HG03066 (cell line): ENCODE data around the gene METAP2.

ENCODE experiments used
- ATAC-seq: cut with Tn5 transposase; IDR thresholded peaks from one replicate; pipeline ENCODE4 v1.9.1; 2021; ENCODE audit warnings: low read depth; ENCODE audit not compliant: unreplicated experiment

METAP2 gene

GRCh38 chr12:95506707-95507523 is 33.0 kb downstream of the METAP2 start:
- no peak for ATAC-seq

DNA sequence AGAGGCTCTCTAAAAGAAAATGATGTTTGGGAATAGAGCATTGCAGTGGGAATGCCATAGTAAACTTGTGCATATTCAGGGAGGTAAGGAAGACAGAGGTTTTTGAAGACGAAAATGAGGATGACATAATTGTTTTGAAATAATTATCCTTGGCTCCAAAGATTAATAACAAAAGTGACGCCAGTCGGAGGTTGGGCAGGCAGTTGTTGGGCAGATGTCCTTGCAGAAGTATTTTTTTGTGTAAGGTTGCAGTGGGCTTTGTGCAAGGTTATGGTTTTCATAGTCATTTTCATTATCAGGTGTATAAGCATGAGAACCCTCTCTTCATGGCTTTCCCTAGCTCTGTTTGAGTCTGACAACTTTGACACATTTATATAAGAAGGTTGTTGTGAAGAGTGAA is 35.3 kb downstream of the METAP2 start:
- ATAC-seq = no peak

DNA sequence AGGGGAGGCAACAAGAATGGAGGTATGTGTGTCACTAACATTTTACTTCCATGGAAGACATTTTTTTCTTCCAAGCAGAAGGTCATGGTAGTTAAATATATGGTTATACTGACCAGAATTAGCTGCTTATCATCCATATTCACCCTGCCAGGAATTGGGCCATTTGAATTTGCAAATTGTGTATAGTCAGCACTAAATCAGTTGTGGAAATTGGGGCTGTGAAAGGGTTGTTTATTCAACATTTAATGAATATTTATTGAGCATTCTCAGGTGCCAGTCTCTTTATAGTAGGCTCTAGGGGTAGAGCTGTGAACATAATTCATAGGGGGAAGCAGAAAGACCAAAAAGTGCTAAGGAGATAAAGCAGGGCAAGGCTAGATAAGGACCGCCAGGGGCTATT is 38.0 kb downstream of the METAP2 start:
- no peak for ATAC-seq

GRCh38 chr12:95513599-95513998 is 39.6 kb downstream of the METAP2 start:
- ATAC-seq = no peak

DNA sequence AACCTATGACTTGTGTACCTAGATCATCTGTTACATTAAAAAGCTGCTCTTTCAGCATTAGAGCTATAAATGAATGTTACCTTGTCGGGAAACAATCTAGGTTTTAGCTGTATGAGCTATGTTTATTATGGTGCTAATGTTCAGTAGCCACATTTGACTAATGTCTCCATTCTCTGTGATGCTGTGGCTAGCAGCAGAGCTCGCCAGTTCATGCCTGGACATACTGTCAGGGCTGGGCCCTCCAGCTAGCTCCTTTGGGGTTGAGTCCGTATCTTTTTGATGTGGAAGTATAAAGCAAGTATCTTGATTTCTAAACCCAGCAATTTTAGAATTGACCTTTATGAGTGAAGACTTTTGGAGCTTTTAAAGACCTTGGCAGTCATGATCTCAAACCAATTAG is 41.2 kb downstream of the METAP2 start:
- ATAC-seq = no peak

DNA sequence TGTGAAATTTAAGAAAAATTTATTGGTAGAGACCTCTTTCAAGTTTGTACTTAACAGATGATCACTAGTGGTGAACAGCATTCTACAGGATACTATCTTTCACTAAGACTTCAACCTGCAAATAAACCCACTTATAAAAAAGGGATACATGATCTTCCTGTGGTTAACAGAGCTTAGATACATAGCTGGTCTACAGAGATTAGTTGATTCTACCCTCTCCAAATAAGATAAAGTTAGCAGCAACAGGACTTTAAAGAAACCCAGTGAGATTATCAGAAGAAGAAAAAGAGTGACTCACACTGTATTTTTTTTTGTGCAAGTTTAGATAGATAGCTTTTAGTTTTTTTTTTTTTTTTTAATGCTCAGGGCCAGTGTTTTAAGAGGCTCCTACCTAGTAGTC is 42.8 kb downstream of the METAP2 start:
- ATAC-seq = no peak

DNA sequence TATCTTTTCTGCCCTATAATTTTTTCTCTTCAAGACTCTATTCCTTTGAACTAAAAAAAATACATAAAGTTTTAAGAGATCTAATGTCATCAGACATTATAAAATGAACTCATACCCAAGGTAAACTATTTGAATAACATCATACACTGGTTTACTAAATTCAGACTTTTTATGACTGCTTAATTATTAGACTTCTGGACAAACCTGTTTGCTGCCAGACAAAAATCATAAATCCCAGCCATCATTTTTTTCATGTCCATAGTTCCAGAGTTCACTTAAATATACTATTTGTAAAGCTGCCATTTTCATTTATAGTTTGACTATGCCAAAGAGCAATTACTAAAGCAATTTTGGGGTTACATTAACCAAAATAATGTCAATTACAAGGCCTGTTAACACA is 43.3 kb downstream of the METAP2 start:
- ATAC-seq = no peak

- no peak for ATAC-seq
Observed at GRCh38 chr12:95518944-95519343, 45.0 kb downstream of the METAP2 start.

- ATAC-seq = no peak
Observed at GRCh38 chr12:95520816-95521215, 46.9 kb downstream of the METAP2 start.

GRCh38 chr12:95522692-95523091 is 48.7 kb downstream of the METAP2 start:
- no peak for ATAC-seq

DNA sequence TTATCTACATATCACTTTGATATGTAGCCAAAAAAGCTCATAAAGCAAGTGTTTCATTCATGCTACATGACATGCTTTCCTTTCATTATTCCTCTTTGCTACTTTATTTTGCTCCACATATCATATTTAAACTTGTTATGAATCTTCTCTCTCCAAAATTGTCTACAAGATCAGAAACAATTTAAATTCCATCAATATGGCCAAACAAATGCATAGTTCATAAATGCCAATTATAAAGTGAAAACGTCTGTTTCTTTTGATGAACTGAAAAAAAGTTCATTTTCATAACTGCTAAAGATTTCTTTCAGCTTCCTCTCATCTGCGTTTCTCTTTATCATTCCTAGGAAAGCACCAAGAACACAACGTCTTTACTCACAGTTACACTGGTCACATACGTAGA is 54.5 kb downstream of the METAP2 start:
- no peak for ATAC-seq

DNA sequence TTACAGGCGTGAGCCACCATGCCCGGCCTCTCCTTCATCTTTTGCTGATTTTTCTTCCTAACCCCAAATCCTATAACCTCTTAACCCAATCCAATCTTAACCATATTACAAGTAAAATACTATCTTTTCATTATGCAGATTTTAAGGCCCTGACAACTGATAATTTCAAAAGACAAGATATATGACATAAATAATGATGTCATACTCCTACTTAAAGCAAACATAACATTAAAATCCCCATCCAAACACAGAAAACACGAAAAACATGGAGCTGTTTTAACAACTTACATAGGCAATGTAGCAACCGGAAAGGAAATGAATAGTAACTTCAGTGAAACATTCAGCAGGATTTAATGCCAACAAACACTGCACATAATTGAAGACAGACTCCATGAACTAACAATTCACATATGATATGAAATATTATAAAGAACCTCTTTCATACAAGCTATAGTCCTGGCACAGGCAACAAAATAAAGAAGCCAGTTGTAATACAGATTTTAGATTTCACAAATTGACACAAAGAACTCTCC is 55.8 kb downstream of the METAP2 start:
- ATAC-seq = no peak

DNA sequence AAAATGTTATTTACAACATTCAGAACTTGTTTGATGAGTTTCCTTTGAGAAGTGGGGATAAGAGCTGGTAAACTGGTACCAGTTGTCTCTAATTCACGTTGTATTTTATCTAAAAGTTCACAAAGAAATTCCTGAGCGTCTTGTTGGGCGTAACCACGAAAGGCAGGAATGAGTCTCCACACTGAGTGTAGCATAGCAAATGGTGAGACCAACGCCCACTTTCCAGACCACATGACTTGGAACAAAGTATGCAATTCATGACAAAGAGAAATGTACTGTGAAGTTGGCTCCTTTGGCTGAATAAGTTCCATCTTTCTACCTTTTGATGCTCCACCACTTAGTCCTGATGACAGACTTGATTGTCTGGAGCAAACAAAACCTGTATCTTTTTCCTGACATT is 58.9 kb downstream of the METAP2 start:
- ATAC-seq = no peak

GRCh38 chr12:95533985-95534384 is 60.0 kb downstream of the METAP2 start:
- ATAC-seq = no peak

- ATAC-seq = no peak
Observed at GRCh38 chr12:95538006-95538405, 64.1 kb downstream of the METAP2 start.

DNA sequence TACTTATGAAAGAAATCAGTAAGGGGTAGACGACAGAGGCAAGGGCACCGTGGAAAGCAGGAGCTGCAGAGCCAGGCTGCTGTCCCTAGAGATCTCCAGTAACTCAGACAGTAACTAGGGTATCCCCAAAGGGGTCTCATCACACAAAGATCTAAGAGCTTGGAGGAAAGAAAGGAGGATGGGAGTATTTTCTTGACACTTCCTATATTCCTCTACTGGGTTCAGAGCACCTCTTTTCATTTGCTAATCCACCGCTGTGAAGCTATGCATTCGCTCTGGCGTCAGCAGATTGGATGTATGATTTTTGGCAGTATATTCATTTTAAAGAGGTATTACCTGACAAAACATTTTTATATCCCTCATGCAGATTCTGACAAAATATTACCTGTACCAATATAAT is 64.7 kb downstream of the METAP2 start:
- ATAC-seq = no peak

GRCh38 chr12:95541436-95541835 is 67.5 kb downstream of the METAP2 start:
- no peak for ATAC-seq

DNA sequence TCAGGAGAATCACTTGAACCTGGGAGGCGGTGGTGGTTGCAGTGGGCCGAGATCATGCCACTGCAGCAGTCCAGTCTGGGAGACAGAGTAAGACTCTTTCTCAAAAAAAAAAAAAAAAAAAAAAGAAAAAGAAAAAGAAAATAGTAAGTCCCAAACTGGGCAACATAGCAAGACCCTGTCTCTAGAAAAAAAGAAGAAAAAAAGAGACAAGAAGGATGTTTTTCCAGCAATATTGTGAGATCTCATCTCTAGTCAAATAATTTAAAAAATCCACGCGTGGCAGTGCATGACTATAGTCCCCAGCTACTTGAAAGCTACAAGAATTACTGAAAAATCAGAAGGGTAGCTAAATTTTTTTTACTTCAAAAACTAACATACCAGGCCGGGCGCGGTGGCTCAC is 69.4 kb downstream of the METAP2 start:
- ATAC-seq = no peak

- ATAC-seq = no peak
Observed at GRCh38 chr12:95544756-95545155, 70.8 kb downstream of the METAP2 start.

GRCh38 chr12:95545303-95545702 is 71.4 kb downstream of the METAP2 start:
- no peak for ATAC-seq

GRCh38 chr12:95545731-95546490 is 72.0 kb downstream of the METAP2 start:
- ATAC-seq = no peak

- ATAC-seq = no peak
Observed at GRCh38 chr12:95546491-95546813, 72.5 kb downstream of the METAP2 start.
